Measurements from ENCODE around the gene CNOT1. TPM values are rescaled to one million over a fixed set of nuclear protein-coding genes. Genes with fewer than 3 reads are reported as not detected.

Gene CNOT1
- total RNA-seq, 1 experiment from 2014 or later, result 230 TPM

GRCh38 chr16:58474296-58474695 is 155.3 kb downstream of the CNOT1 start:
- Histone ChIP-seq H3K9me3 (ENCODE audit: control insufficient read depth in 1 of 2, insufficient read depth in 1 of 2, low read depth in 1 of 2, low read length in 2 of 2) (no peaks in the 10 kb centered on the region), H3K27me3 (ENCODE audit: insufficient read depth, low read length) (no peaks in the 10 kb centered on the region), H3K4me1 (ENCODE audit: control insufficient read depth in 1 of 2, insufficient read depth in 2 of 2, low read length in 2 of 2) (no peaks in the 10 kb centered on the region), H3K27ac (ENCODE audit: low read depth, low read length) (no peak overlapping the region), H3K36me3 (ENCODE audit: control insufficient read depth in 1 of 2, insufficient read depth in 2 of 2, low read length in 2 of 2) (no peaks in the 10 kb centered on the region), H2AFZ (ENCODE audit: low read depth, low read length, poor library complexity, severe bottlenecking) (no peak overlapping the region), H3K9ac (ENCODE audit: low read length) (no peak overlapping the region), H3K79me2 (ENCODE audit: insufficient read depth, low read length) (no peaks in the 10 kb centered on the region), H3K9me2 (ENCODE audit: insufficient read depth) (no peaks in the 10 kb centered on the region), H3K4me3 (replicated peaks in 1 of 2; ENCODE audit: low read depth in 1 of 2, low read length in 2 of 2) (no peak overlapping the region), H4K20me1 (ENCODE audit: insufficient read depth) (no peaks in the 10 kb centered on the region), H3K4me2 (ENCODE audit: low read length) (no peak overlapping the region)
- no peak for DNase-seq (ENCODE audit: low read depth, low spot score)
- no peak for ATAC-seq
- no peak for TF ChIP-seq ELF1 (IDR thresholded peaks at IDR 0.05; ENCODE audit: borderline replicate concordance, low read depth)
- TF ChIP-seq POLR2AphosphoS5 (IDR thresholded peaks at IDR 0.05; ENCODE audit: low read depth, low read length), result no peak
- RAD21 ChIA-PET (ENCODE audit: low non-redundant PET in 1 of 2, low total read pairs in 2 of 2, uncharacterized antibody in 2 of 2, unreplicated experiment in 2 of 2), result no interaction called here
- BruUV-seq (replicated peaks), result no TSS peak
- POLR2A ChIA-PET, result no interaction called here
- intact Hi-C loops (cut with micrococcal nuclease), result no loop called here
- CTCF ChIA-PET, result no interaction called here

- H3K4me1 ChIP-seq (ENCODE audit: control insufficient read depth in 1 of 2, insufficient read depth in 2 of 2, low read length in 2 of 2), result no peaks in the 10 kb centered on the region
- no peaks in the 10 kb centered on the region for H4K20me1 ChIP-seq (ENCODE audit: insufficient read depth)
- no peaks in the 10 kb centered on the region for H3K79me2 ChIP-seq (ENCODE audit: insufficient read depth, low read length)
- CTCF ChIA-PET, result no interaction called here
- no TSS peak for BruUV-seq (replicated peaks)
- no peaks in the 10 kb centered on the region for H3K9me3 ChIP-seq (ENCODE audit: control insufficient read depth in 1 of 2, insufficient read depth in 1 of 2, low read depth in 1 of 2, low read length in 2 of 2)
- intact Hi-C loops (cut with micrococcal nuclease), result no loop called here
- POLR2A ChIA-PET, result no interaction called here
- no peaks in the 10 kb centered on the region for H3K27me3 ChIP-seq (ENCODE audit: insufficient read depth, low read length)
- ATAC-seq (no peak), DNase-seq (ENCODE audit: low read depth, low spot score) (no peak)
- H3K9ac ChIP-seq (ENCODE audit: low read length), result no peak overlapping the region
- H3K9me2 ChIP-seq (ENCODE audit: insufficient read depth), result no peaks in the 10 kb centered on the region
- no peak overlapping the region for H3K27ac ChIP-seq (ENCODE audit: low read depth, low read length)
- H3K4me3 ChIP-seq (replicated peaks in 1 of 2; ENCODE audit: low read depth in 1 of 2, low read length in 2 of 2), result no peak overlapping the region
- H2AFZ ChIP-seq (ENCODE audit: low read depth, low read length, poor library complexity, severe bottlenecking), result no peak overlapping the region
- no peaks in the 10 kb centered on the region for H3K36me3 ChIP-seq (ENCODE audit: control insufficient read depth in 1 of 2, insufficient read depth in 2 of 2, low read length in 2 of 2)
- no peak overlapping the region for H3K4me2 ChIP-seq (ENCODE audit: low read length)
- RAD21 ChIA-PET (ENCODE audit: low non-redundant PET in 1 of 2, low total read pairs in 2 of 2, uncharacterized antibody in 2 of 2, unreplicated experiment in 2 of 2), result no interaction called here
- no peak for TF ChIP-seq POLR2AphosphoS5 (IDR thresholded peaks at IDR 0.05; ENCODE audit: low read depth, low read length)
- no peak for TF ChIP-seq REST (IDR thresholded peaks at IDR 0.05; ENCODE audit: low read depth)
- TF ChIP-seq SP1 (IDR thresholded peaks at IDR 0.05; ENCODE audit: low read depth), result no peak
- TF ChIP-seq TCF7L2 (IDR thresholded peaks at IDR 0.05; ENCODE audit: borderline replicate concordance, extremely low read depth, insufficient read depth, insufficient read length), result no peak
- no peak for TF ChIP-seq EGR1 (IDR thresholded peaks at IDR 0.05; ENCODE audit: low read depth)
- TF ChIP-seq FOSL1 (IDR thresholded peaks at IDR 0.05; ENCODE audit: low read depth), result no peak
- TF ChIP-seq ZNF274 (IDR thresholded peaks at IDR 0.05; ENCODE audit: low read depth, low read length), result no peak
- TF ChIP-seq JUND (IDR thresholded peaks at IDR 0.05), result no peak
- TF ChIP-seq EZH2 (IDR thresholded peaks at IDR 0.05), result no peak
- no peak for TF ChIP-seq CEBPB (IDR thresholded peaks at IDR 0.05; ENCODE audit: low read depth)
- no peak for TF ChIP-seq ZBTB33 (IDR thresholded peaks at IDR 0.05; ENCODE audit: extremely low read depth, insufficient replicate concordance, low read length)
- no peak for TF ChIP-seq SRF (IDR thresholded peaks at IDR 0.05; ENCODE audit: low read depth)
- no peak for TF ChIP-seq SIN3A (IDR thresholded peaks at IDR 0.05; ENCODE audit: low read depth)
- TF ChIP-seq CTCF (IDR thresholded peaks at IDR 0.05 in 2 of 3, conservative IDR thresholded peaks at IDR 0.05 in 1 of 3; ENCODE audit: borderline replicate concordance in 1 of 3, insufficient read depth in 1 of 3, low read depth in 2 of 3, low read length in 2 of 3), result no peak
These were observed 156.8 kb downstream of the CNOT1 start for GRCh38 chr16:58472827-58473226.

Data from HCT116 (cell line).